ENCODE results near the gene PLEKHM2. TPM values are rescaled to one million over a fixed set of nuclear protein-coding genes. Genes with fewer than 3 reads are reported as not detected.

The PLEKHM2 gene
- total RNA-seq, 1 donor, result 132 TPM

- TF ChIP-seq, protein P1, sequence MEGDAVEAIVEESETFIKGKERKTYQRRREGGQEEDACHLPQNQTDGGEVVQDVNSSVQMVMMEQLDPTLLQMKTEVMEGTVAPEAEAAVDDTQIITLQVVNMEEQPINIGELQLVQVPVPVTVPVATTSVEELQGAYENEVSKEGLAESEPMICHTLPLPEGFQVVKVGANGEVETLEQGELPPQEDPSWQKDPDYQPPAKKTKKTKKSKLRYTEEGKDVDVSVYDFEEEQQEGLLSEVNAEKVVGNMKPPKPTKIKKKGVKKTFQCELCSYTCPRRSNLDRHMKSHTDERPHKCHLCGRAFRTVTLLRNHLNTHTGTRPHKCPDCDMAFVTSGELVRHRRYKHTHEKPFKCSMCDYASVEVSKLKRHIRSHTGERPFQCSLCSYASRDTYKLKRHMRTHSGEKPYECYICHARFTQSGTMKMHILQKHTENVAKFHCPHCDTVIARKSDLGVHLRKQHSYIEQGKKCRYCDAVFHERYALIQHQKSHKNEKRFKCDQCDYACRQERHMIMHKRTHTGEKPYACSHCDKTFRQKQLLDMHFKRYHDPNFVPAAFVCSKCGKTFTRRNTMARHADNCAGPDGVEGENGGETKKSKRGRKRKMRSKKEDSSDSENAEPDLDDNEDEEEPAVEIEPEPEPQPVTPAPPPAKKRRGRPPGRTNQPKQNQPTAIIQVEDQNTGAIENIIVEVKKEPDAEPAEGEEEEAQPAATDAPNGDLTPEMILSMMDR (IDR thresholded peaks at IDR 0.05; ENCODE audit: extremely low read depth, low read depth, low read length), result no peak
- Histone ChIP-seq H3K9me3 (ENCODE audit: low read depth, low read length) (no peaks in the 10 kb centered on the region), H3K79me2 (ENCODE audit: insufficient read depth, low read length) (no peaks in the 10 kb centered on the region), H3K36me3 (ENCODE audit: insufficient read depth, low read length) (peaks cover 68% of the 10 kb centered on the region), H3K4me2 (ENCODE audit: insufficient read depth, low read length) (no peak overlapping the region), H3K27ac (ENCODE audit: low read depth, low read length) (no peak overlapping the region), H3K27me3 (ENCODE audit: insufficient read depth, low read length) (no peaks in the 10 kb centered on the region), H2AFZ (ENCODE audit: low read length) (no peak overlapping the region), H3K4me3 (ENCODE audit: insufficient read depth, low read length) (no peak overlapping the region), H4K20me1 (ENCODE audit: insufficient read depth, low read length) (no peaks in the 10 kb centered on the region), H3K4me1 (ENCODE audit: insufficient read depth, low read length) (no peaks in the 10 kb centered on the region)
- DNase-seq (ENCODE audit: insufficient read length, low spot score, missing footprints), result peak; percentile 79
Observed at GRCh38 chr1:15724949-15725880, 41.1 kb downstream of the PLEKHM2 start.

DNA sequence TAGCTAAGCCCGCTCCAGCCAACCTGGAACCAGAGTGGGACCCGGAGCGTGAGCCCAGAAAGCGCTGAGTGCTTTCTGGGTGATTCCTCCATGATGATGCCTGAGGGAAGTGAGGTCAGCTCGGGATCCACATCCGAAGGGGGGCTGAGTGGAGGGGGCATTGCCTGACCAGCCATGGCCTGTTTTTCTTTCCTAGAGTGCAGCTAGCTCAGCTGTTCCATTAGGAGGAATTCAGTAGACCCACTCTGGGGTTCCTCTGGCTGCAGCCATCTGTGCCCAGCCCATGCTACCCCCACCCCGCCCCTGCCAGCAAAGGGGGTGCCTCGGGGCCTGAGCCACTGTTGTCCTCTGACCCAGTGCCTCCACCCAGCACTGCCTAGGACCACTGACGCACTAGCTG lies 42.4 kb downstream of the PLEKHM2 start:
- H3K79me2 ChIP-seq (ENCODE audit: insufficient read depth, low read length), result no peaks in the 10 kb centered on the region
- peak; percentile 62 for DNase-seq (ENCODE audit: insufficient read length, low spot score, missing footprints)
- H2AFZ ChIP-seq (ENCODE audit: low read length), result no peak overlapping the region
- H3K36me3 ChIP-seq (ENCODE audit: insufficient read depth, low read length), result peaks cover 67% of the 10 kb centered on the region
- no peaks in the 10 kb centered on the region for H4K20me1 ChIP-seq (ENCODE audit: insufficient read depth, low read length)
- H3K4me2 ChIP-seq (ENCODE audit: insufficient read depth, low read length), result no peak overlapping the region
- H3K9me3 ChIP-seq (ENCODE audit: low read depth, low read length), result no peaks in the 10 kb centered on the region
- H3K4me3 ChIP-seq (ENCODE audit: insufficient read depth, low read length), result no peak overlapping the region
- H3K27ac ChIP-seq (ENCODE audit: low read depth, low read length), result no peak overlapping the region
- H3K4me1 ChIP-seq (ENCODE audit: insufficient read depth, low read length), result no peaks in the 10 kb centered on the region
- H3K27me3 ChIP-seq (ENCODE audit: insufficient read depth, low read length), result no peaks in the 10 kb centered on the region
- TF ChIP-seq, protein P1 (IDR thresholded peaks at IDR 0.05; ENCODE audit: extremely low read depth, low read depth, low read length), result no peak

- no peaks in the 10 kb centered on the region for H3K27me3 ChIP-seq (ENCODE audit: insufficient read depth, low read length)
- H2AFZ ChIP-seq (ENCODE audit: low read length), result no peak overlapping the region
- TF ChIP-seq, protein P1 (IDR thresholded peaks at IDR 0.05; ENCODE audit: extremely low read depth, low read depth, low read length), result no peak
- no peak overlapping the region for H3K4me3 ChIP-seq (ENCODE audit: insufficient read depth, low read length)
- no peaks in the 10 kb centered on the region for H4K20me1 ChIP-seq (ENCODE audit: insufficient read depth, low read length)
- no peaks in the 10 kb centered on the region for H3K4me1 ChIP-seq (ENCODE audit: insufficient read depth, low read length)
- peak; percentile 79 for DNase-seq (ENCODE audit: insufficient read length, low spot score, missing footprints)
- no peaks in the 10 kb centered on the region for H3K9me3 ChIP-seq (ENCODE audit: low read depth, low read length)
- H3K79me2 ChIP-seq (ENCODE audit: insufficient read depth, low read length), result no peaks in the 10 kb centered on the region
- no peak overlapping the region for H3K4me2 ChIP-seq (ENCODE audit: insufficient read depth, low read length)
- H3K27ac ChIP-seq (ENCODE audit: low read depth, low read length), result no peak overlapping the region
- H3K36me3 ChIP-seq (ENCODE audit: insufficient read depth, low read length), result peaks cover 64% of the 10 kb centered on the region
Observed at GRCh38 chr1:15727021-15727420, 42.9 kb downstream of the PLEKHM2 start.

GRCh38 chr1:15727424-15727823 lies 43.3 kb downstream of the PLEKHM2 start:
- DNase-seq (ENCODE audit: insufficient read length, low spot score, missing footprints), result peak; percentile 68
- Histone ChIP-seq H3K4me2 (ENCODE audit: insufficient read depth, low read length) (no peak overlapping the region), H3K4me3 (ENCODE audit: insufficient read depth, low read length) (no peak overlapping the region), H2AFZ (ENCODE audit: low read length) (no peak overlapping the region), H3K36me3 (ENCODE audit: insufficient read depth, low read length) (peaks cover 65% of the 10 kb centered on the region), H3K27me3 (ENCODE audit: insufficient read depth, low read length) (no peaks in the 10 kb centered on the region), H4K20me1 (ENCODE audit: insufficient read depth, low read length) (no peaks in the 10 kb centered on the region), H3K4me1 (ENCODE audit: insufficient read depth, low read length) (no peaks in the 10 kb centered on the region), H3K27ac (ENCODE audit: low read depth, low read length) (no peak overlapping the region), H3K9me3 (ENCODE audit: low read depth, low read length) (no peaks in the 10 kb centered on the region), H3K79me2 (ENCODE audit: insufficient read depth, low read length) (no peaks in the 10 kb centered on the region)
- TF ChIP-seq, protein P1 (IDR thresholded peaks at IDR 0.05; ENCODE audit: extremely low read depth, low read depth, low read length), result no peak

Measured in osteoblast (primary cell).